Neural cell (in vitro differentiated cells): ENCODE measurements around the gene RPP14. TPM values are rescaled to one million over a fixed set of nuclear protein-coding genes. Genes with fewer than 3 reads are reported as not detected.

Experiments
- H2AFZ ChIP-seq: fragments of 200-600, 300-800 bp; sonication (generic), shearing (Covaris generic); 2 replicates; pipeline ENCODE4 v1.6.0; 2014; ENCODE audit warnings: low read depth, mild to moderate bottlenecking, antibody characterized with exemption, low read length, moderate library complexity
- H3F3A ChIP-seq: fragments of 200-600 bp; shearing (Covaris generic); 2 replicates; pipeline ENCODE4 v1.6.1; 2016; ENCODE audit warnings: mild to moderate bottlenecking, moderate library complexity, mixed read lengths, antibody characterized with exemption, low read length; ENCODE audit not compliant: insufficient read depth, poor library complexity, severe bottlenecking
- H3K27ac ChIP-seq: fragments of 200-600, 300-800 bp; sonication (generic), shearing (Covaris generic); 2 replicates; pipeline ENCODE4 v1.5.1; 2014; ENCODE audit warnings: mild to moderate bottlenecking, low read length, moderate library complexity
- H3K27me3 ChIP-seq: fragments of 300-800, 200-600 bp; sonication (generic), shearing (Covaris generic); 2 replicates; pipeline ENCODE4 v1.6.0; 2014; ENCODE audit warnings: mild to moderate bottlenecking, low read depth, low read length, moderate library complexity; ENCODE audit not compliant: insufficient read depth
- H3K36me3 ChIP-seq: fragments of 300-800, 200-600 bp; sonication (generic), shearing (Covaris generic); 2 replicates; pipeline ENCODE4 v1.5.1; 2014; ENCODE audit warnings: mild to moderate bottlenecking, antibody characterized with exemption, low read length, moderate library complexity; ENCODE audit not compliant: insufficient read depth
- H3K4me2 ChIP-seq: fragments of 300-800, 200-600 bp; sonication (generic), shearing (Covaris generic); 2 replicates; pipeline ENCODE4 v1.6.0; 2014; ENCODE audit warnings: mild to moderate bottlenecking, low read length
- H3K4me3 ChIP-seq: fragments of 300-800, 200-600 bp; sonication (generic), shearing (Covaris generic); 2 replicates; pipeline ENCODE4 v1.5.1; 2014; ENCODE audit warnings: mild to moderate bottlenecking, low read length, moderate library complexity
- H3K79me2 ChIP-seq: fragments of 200-600 bp; shearing (Covaris generic); replicated peaks from 2 replicates; pipeline ENCODE4 v1.6.0; 2014; ENCODE audit warnings: mild to moderate bottlenecking, low read length, moderate library complexity; ENCODE audit not compliant: insufficient read depth
- H3K9ac ChIP-seq: fragments of 300-800, 200-600 bp; sonication (generic), shearing (Covaris generic); 2 replicates; pipeline ENCODE4 v1.6.1; 2016; ENCODE audit warnings: mild to moderate bottlenecking, low read length, mixed read lengths
- H3K9me2 ChIP-seq: fragments of 200-600 bp; shearing (Covaris generic); 2 replicates; pipeline ENCODE4 v1.6.1; 2016; ENCODE audit warnings: mild to moderate bottlenecking, low read length, mixed read lengths; ENCODE audit not compliant: insufficient read depth
- H3K9me3 ChIP-seq: fragments of 200-600, 300-800 bp; sonication (generic), shearing (Covaris generic); 2 replicates; pipeline ENCODE4 v1.6.1; 2016; ENCODE audit warnings: mild to moderate bottlenecking, mixed run types, low read length, moderate library complexity, mixed read lengths
- H4K20me1 ChIP-seq: fragments of 200-600 bp; shearing (Covaris generic); 2 replicates; pipeline ENCODE4 v1.6.1; 2016; ENCODE audit warnings: mild to moderate bottlenecking, mixed run types; ENCODE audit not compliant: insufficient read depth
- EP300 ChIP-seq: fragments of 450-650 bp; conservative IDR thresholded peaks from 2 replicates; pipeline ENCODE4 v1.6.1; 2014; ENCODE audit warnings: antibody characterized with exemption, mild to moderate bottlenecking, moderate library complexity; ENCODE audit not compliant: poor library complexity, severe bottlenecking
- EZH2 ChIP-seq: fragments of 200-600, 300-800 bp; shearing (Covaris generic), sonication (generic); IDR thresholded peaks from 2 replicates; pipeline ENCODE4 v1.6.1; 2014; ENCODE audit warnings: antibody characterized with exemption, low read length, borderline replicate concordance, mild to moderate bottlenecking; ENCODE audit not compliant: insufficient read depth, poor library complexity, severe bottlenecking
- MXI1 ChIP-seq: fragments of 450-650 bp; conservative IDR thresholded peaks from 2 replicates; pipeline ENCODE4 v1.6.1; 2014; ENCODE audit warnings: antibody characterized with exemption, mild to moderate bottlenecking; ENCODE audit not compliant: poor library complexity, severe bottlenecking
- POLR2AphosphoS5 ChIP-seq: IDR thresholded peaks from 2 replicates; pipeline ENCODE4 v1.6.1; 2012
- RAD21 ChIP-seq: fragments of 450-650 bp; conservative IDR thresholded peaks from 2 replicates; pipeline ENCODE4 v1.6.1; 2014; ENCODE audit warnings: antibody characterized with exemption, mild to moderate bottlenecking, moderate library complexity
- SMC3 ChIP-seq: fragments of 450-650 bp; conservative IDR thresholded peaks from 2 replicates; pipeline ENCODE4 v1.6.1; 2014; ENCODE audit warnings: antibody characterized with exemption, mild to moderate bottlenecking, moderate library complexity; ENCODE audit not compliant: poor library complexity
- TAF1 ChIP-seq: IDR thresholded peaks from 2 replicates; pipeline ENCODE4 v1.6.1; 2012; ENCODE audit warnings: low read depth
- polyA plus RNA-seq: library from polyadenylated mRNA; depleted of rRNA; stranded (reverse); fragments of >200 nt; gene quantifications from 2 replicates; pipeline ENCODE4 v1.2.3, GENCODE V29; 2014
- TF ChIP-seq, protein P1 (sequence below): IDR thresholded peaks from 2 replicates; pipeline ENCODE4 v1.6.1; 2012; ENCODE audit warnings: borderline replicate concordance
- TF ChIP-seq, protein P2 (sequence below): fragments of 450-650 bp; IDR thresholded peaks from 2 replicates; pipeline ENCODE4 v1.5.1; 2014; ENCODE audit warnings: antibody characterized with exemption, mild to moderate bottlenecking, moderate library complexity; ENCODE audit not compliant: poor library complexity, severe bottlenecking

The RPP14 gene
- polyA plus RNA-seq, 1 donor from 2014 or later = 13.0 TPM

DNA sequence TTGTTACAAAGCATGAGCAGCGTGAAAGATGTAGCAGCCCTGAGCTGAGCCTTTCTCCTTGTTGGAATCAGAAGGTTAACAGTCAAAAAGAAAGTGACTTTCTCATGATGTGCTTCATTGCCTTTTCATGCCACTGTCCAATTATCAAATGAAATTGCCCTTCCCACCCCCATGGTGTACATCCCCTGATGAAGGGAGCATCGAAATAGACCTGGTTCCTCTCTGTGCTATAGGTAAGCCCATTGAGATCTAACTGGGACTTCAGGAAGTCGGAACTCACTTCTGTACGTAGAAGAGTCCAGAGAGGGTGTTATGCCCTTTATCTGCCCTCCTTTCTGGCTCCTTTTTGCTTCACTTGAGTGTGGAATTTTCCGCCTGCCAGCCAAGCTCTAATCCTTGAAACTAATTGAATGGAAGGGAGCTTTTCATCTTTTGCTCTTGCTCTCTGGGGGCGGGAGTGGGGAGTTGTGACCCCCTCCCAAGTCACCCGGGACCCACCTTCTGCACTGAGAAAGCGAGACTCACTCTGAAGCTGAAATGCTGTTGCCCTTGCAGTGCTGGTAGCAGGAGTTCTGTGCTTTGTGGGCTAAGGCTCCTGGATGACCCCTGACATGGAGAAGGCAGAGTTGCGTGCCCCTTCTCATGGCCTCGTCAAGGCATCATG lies 47.5 kb upstream of the RPP14 start:
- H3K9ac ChIP-seq = no peak overlapping the region
- H3K4me3 ChIP-seq = no peak overlapping the region
- no peaks in the 10 kb centered on the region for H3K27me3 ChIP-seq
- no peaks in the 10 kb centered on the region for H3K9me3 ChIP-seq
- no peak overlapping the region for H3K27ac ChIP-seq
- TF ChIP-seq EP300 (no peak), TAF1 (no peak), EZH2 (no peak), POLR2AphosphoS5 (no peak), SMC3 (no peak), RAD21 (no peak), MXI1 (no peak)
- TF ChIP-seq, protein P1, sequence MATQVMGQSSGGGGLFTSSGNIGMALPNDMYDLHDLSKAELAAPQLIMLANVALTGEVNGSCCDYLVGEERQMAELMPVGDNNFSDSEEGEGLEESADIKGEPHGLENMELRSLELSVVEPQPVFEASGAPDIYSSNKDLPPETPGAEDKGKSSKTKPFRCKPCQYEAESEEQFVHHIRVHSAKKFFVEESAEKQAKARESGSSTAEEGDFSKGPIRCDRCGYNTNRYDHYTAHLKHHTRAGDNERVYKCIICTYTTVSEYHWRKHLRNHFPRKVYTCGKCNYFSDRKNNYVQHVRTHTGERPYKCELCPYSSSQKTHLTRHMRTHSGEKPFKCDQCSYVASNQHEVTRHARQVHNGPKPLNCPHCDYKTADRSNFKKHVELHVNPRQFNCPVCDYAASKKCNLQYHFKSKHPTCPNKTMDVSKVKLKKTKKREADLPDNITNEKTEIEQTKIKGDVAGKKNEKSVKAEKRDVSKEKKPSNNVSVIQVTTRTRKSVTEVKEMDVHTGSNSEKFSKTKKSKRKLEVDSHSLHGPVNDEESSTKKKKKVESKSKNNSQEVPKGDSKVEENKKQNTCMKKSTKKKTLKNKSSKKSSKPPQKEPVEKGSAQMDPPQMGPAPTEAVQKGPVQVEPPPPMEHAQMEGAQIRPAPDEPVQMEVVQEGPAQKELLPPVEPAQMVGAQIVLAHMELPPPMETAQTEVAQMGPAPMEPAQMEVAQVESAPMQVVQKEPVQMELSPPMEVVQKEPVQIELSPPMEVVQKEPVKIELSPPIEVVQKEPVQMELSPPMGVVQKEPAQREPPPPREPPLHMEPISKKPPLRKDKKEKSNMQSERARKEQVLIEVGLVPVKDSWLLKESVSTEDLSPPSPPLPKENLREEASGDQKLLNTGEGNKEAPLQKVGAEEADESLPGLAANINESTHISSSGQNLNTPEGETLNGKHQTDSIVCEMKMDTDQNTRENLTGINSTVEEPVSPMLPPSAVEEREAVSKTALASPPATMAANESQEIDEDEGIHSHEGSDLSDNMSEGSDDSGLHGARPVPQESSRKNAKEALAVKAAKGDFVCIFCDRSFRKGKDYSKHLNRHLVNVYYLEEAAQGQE = no peak
- TF ChIP-seq, protein P2, sequence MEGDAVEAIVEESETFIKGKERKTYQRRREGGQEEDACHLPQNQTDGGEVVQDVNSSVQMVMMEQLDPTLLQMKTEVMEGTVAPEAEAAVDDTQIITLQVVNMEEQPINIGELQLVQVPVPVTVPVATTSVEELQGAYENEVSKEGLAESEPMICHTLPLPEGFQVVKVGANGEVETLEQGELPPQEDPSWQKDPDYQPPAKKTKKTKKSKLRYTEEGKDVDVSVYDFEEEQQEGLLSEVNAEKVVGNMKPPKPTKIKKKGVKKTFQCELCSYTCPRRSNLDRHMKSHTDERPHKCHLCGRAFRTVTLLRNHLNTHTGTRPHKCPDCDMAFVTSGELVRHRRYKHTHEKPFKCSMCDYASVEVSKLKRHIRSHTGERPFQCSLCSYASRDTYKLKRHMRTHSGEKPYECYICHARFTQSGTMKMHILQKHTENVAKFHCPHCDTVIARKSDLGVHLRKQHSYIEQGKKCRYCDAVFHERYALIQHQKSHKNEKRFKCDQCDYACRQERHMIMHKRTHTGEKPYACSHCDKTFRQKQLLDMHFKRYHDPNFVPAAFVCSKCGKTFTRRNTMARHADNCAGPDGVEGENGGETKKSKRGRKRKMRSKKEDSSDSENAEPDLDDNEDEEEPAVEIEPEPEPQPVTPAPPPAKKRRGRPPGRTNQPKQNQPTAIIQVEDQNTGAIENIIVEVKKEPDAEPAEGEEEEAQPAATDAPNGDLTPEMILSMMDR = no peak
- H3F3A ChIP-seq = no peaks in the 10 kb centered on the region
- H4K20me1 ChIP-seq = no peaks in the 10 kb centered on the region
- H3K4me2 ChIP-seq = no peak overlapping the region
- no peaks in the 10 kb centered on the region for H3K9me2 ChIP-seq
- no peaks in the 10 kb centered on the region for H3K36me3 ChIP-seq
- H2AFZ ChIP-seq = no peak overlapping the region
- no peaks in the 10 kb centered on the region for H3K79me2 ChIP-seq

DNA sequence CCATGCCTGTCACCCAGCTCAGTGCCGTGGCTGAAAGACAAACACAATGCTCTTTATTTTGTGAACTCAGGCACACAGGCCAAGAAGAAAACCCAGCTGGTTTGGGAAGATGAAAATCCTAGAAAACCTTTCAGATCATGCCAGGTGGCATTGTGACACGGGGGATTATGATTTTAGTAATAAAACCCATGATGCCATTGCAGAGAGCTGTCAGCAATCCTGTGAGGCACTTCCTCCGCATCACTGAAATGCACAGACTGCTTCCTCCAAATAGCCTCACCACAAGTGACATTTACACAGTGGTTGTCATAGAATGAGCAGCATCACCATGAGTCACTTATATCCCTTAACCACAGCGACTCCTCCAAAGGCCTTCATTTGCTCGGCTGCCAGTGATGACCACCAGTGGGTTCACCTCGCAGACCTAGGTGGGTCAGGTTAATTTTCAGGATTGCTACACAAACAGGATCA lies 45.7 kb upstream of the RPP14 start:
- H3K4me2 ChIP-seq = no peak overlapping the region
- no peaks in the 10 kb centered on the region for H3F3A ChIP-seq
- H3K27ac ChIP-seq = peak overlapping the region; percentile 64
- H3K4me3 ChIP-seq = peak overlapping the region; percentile 18
- TF ChIP-seq POLR2AphosphoS5 = peak; percentile 25
- TF ChIP-seq EZH2 = no peak
- TF ChIP-seq RAD21 = no peak
- TF ChIP-seq EP300 = peak; percentile 58
- TF ChIP-seq, protein P1 = no peak
- no peaks in the 10 kb centered on the region for H3K79me2 ChIP-seq
- peak overlapping the region; percentile 34 for H3K9ac ChIP-seq
- peak overlapping the region; percentile 30 for H2AFZ ChIP-seq
- H3K9me3 ChIP-seq = no peaks in the 10 kb centered on the region
- H3K9me2 ChIP-seq = no peaks in the 10 kb centered on the region
- H3K36me3 ChIP-seq = no peaks in the 10 kb centered on the region
- H4K20me1 ChIP-seq = no peaks in the 10 kb centered on the region
- H3K27me3 ChIP-seq = no peaks in the 10 kb centered on the region
